ENCODE data around the gene ITGA2B.
A peak's percentile ranks its signal among the peaks of the same experiment; 100 is the strongest.

GRCh38 chr17:44400226-44400847, 10.9 kb upstream of the ITGA2B start:
- TF ChIP-seq, protein P1, sequence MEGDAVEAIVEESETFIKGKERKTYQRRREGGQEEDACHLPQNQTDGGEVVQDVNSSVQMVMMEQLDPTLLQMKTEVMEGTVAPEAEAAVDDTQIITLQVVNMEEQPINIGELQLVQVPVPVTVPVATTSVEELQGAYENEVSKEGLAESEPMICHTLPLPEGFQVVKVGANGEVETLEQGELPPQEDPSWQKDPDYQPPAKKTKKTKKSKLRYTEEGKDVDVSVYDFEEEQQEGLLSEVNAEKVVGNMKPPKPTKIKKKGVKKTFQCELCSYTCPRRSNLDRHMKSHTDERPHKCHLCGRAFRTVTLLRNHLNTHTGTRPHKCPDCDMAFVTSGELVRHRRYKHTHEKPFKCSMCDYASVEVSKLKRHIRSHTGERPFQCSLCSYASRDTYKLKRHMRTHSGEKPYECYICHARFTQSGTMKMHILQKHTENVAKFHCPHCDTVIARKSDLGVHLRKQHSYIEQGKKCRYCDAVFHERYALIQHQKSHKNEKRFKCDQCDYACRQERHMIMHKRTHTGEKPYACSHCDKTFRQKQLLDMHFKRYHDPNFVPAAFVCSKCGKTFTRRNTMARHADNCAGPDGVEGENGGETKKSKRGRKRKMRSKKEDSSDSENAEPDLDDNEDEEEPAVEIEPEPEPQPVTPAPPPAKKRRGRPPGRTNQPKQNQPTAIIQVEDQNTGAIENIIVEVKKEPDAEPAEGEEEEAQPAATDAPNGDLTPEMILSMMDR (IDR thresholded peaks at IDR 0.05), result peak in 4 of 5 experiments; percentile 21 to 38 (median 30)
- TF ChIP-seq EP300 (IDR thresholded peaks at IDR 0.05) (no peak), POLR2A (IDR thresholded peaks at IDR 0.05) (no peak)

Measured in tibial nerve (tissue), 4 donors.